SK-N-SH (cell line): ENCODE measurements around the gene GMPR2.

Source experiments
- EP300 ChIP-seq, 2 experiments: IDR thresholded peaks; 2 replicates each; pipeline versions ENCODE4 v1.4.0 to v1.6.1; 2012; ENCODE audit warnings: borderline replicate concordance in 1 of 2, low read depth in 1 of 2, low read length in 1 of 2
- GABPA ChIP-seq: IDR thresholded peaks from 2 replicates; pipeline ENCODE4 v1.4.0; 2012; ENCODE audit warnings: low read depth, mild to moderate bottlenecking
- JUND ChIP-seq: IDR thresholded peaks from 2 replicates; pipeline ENCODE4 v1.4.0; 2012
- POLR2AphosphoS5 ChIP-seq: IDR thresholded peaks from 2 replicates; pipeline ENCODE4 v1.6.1; 2012; ENCODE audit warnings: low read depth, low read length
- RAD21 ChIP-seq: IDR thresholded peaks from 2 replicates; pipeline ENCODE4 v1.6.1; 2012; ENCODE audit warnings: mild to moderate bottlenecking, low read length
- RFX5 ChIP-seq: IDR thresholded peaks from 2 replicates; pipeline ENCODE4 v1.6.1; 2012; ENCODE audit warnings: mild to moderate bottlenecking, improper control_type of control experiment, low read length
- SMC3 ChIP-seq: IDR thresholded peaks from 2 replicates; pipeline ENCODE4 v1.6.1; 2012; ENCODE audit warnings: low read depth, low read length, improper control_type of control experiment
- TF ChIP-seq, protein P1 (sequence below): fragments of 200-600 bp; sonication (generic); IDR thresholded peaks from 2 replicates; pipeline ENCODE4 v1.6.1; 2017; ENCODE audit warnings: antibody characterized with exemption, mild to moderate bottlenecking, moderate library complexity
- TF ChIP-seq, protein P2 (sequence below): IDR thresholded peaks from 2 replicates; pipeline ENCODE4 v1.4.0; 2012; ENCODE audit warnings: low read depth
- TF ChIP-seq, protein P3 (sequence below): IDR thresholded peaks from 2 replicates; pipeline ENCODE4; 2012

DNA sequence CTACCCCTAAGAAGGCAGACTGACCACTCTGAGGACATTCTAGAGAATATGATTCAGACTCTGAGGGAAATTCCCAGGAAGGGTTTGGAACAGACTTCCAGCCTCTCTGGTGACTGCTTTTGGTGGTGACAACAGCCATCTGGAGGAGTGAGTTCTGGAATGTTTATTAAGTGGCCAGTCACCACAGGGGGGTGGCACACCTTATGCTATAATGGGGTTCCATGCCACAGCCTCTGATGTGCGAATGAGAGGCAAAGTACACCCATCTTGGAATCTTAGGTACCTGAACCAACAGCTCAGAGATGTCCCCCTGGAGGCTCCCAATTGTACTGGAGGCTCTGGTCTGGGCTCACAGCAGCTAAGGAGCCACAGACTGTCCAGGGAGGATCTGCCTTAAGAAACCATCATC is 19.2 kb downstream of the GMPR2 start:
- TF ChIP-seq, protein P1, sequence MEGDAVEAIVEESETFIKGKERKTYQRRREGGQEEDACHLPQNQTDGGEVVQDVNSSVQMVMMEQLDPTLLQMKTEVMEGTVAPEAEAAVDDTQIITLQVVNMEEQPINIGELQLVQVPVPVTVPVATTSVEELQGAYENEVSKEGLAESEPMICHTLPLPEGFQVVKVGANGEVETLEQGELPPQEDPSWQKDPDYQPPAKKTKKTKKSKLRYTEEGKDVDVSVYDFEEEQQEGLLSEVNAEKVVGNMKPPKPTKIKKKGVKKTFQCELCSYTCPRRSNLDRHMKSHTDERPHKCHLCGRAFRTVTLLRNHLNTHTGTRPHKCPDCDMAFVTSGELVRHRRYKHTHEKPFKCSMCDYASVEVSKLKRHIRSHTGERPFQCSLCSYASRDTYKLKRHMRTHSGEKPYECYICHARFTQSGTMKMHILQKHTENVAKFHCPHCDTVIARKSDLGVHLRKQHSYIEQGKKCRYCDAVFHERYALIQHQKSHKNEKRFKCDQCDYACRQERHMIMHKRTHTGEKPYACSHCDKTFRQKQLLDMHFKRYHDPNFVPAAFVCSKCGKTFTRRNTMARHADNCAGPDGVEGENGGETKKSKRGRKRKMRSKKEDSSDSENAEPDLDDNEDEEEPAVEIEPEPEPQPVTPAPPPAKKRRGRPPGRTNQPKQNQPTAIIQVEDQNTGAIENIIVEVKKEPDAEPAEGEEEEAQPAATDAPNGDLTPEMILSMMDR = no peak; the same call in 1 of the 2 replicates
- TF ChIP-seq POLR2AphosphoS5 = no peak
- TF ChIP-seq, protein P2, sequence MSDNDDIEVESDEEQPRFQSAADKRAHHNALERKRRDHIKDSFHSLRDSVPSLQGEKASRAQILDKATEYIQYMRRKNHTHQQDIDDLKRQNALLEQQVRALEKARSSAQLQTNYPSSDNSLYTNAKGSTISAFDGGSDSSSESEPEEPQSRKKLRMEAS = no peak
- TF ChIP-seq GABPA = no peak
- TF ChIP-seq, protein P3, sequence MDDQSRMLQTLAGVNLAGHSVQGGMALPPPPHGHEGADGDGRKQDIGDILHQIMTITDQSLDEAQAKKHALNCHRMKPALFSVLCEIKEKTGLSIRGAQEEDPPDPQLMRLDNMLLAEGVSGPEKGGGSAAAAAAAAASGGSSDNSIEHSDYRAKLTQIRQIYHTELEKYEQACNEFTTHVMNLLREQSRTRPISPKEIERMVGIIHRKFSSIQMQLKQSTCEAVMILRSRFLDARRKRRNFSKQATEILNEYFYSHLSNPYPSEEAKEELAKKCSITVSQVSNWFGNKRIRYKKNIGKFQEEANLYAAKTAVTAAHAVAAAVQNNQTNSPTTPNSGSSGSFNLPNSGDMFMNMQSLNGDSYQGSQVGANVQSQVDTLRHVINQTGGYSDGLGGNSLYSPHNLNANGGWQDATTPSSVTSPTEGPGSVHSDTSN = no peak
- no peak for TF ChIP-seq SMC3
- no peak for TF ChIP-seq RFX5
- no peak for TF ChIP-seq EP300 (IDR thresholded peaks at IDR 0.05; ENCODE audit: borderline replicate concordance in 1 of 2, low read depth in 1 of 2, low read length in 1 of 2)
- TF ChIP-seq RAD21 = no peak
- TF ChIP-seq JUND = no peak
